ENCODE measurements around the gene SYT1.

The SYT1 gene

DNA sequence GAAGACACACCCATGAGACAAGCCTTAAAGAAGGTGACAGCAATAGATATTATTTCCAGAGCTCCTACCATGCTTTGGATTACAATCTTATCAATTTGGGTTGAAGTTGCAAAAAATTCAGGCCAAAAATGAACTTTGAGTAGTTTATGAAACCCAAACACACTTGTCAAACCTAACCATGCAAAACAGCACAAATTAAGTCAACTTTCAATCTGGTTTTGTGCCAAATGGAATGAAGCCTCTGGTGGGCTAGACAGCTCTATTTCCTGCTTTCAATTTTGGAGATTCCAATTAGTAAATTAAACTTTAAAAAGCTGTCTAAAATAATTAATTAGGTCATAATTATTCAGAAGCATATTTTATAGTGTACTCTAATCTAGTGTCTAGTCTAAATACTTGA is 203.4 kb downstream of the SYT1 start:
- no peak for ATAC-seq
- TF ChIP-seq, protein P1, sequence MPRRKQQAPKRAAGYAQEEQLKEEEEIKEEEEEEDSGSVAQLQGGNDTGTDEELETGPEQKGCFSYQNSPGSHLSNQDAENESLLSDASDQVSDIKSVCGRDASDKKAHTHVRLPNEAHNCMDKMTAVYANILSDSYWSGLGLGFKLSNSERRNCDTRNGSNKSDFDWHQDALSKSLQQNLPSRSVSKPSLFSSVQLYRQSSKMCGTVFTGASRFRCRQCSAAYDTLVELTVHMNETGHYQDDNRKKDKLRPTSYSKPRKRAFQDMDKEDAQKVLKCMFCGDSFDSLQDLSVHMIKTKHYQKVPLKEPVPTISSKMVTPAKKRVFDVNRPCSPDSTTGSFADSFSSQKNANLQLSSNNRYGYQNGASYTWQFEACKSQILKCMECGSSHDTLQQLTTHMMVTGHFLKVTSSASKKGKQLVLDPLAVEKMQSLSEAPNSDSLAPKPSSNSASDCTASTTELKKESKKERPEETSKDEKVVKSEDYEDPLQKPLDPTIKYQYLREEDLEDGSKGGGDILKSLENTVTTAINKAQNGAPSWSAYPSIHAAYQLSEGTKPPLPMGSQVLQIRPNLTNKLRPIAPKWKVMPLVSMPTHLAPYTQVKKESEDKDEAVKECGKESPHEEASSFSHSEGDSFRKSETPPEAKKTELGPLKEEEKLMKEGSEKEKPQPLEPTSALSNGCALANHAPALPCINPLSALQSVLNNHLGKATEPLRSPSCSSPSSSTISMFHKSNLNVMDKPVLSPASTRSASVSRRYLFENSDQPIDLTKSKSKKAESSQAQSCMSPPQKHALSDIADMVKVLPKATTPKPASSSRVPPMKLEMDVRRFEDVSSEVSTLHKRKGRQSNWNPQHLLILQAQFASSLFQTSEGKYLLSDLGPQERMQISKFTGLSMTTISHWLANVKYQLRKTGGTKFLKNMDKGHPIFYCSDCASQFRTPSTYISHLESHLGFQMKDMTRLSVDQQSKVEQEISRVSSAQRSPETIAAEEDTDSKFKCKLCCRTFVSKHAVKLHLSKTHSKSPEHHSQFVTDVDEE (CRISPR knock-in tag; IDR thresholded peaks at IDR 0.05): no peak
- no peak for TF ChIP-seq TOX (CRISPR knock-in tag; IDR thresholded peaks at IDR 0.05; ENCODE audit: borderline replicate concordance)

DNA sequence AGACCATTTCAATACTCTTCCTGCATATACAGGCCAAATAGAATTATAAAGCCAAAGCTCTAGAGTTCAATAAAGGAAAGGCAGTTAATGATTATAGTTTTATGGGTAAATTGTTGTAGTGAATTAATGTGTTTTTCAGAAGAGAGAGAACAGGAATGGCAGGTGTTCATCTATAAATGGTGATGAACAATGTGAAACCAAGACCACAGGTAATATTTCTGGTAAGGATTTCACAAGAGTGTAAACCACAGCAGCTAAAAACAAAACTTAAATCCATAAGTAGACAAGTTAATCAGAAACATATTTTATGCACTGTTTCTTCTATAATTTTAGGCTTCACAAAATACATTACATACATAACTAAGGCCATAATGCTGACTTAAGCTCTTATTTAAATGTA is 204.4 kb downstream of the SYT1 start:
- TF ChIP-seq, protein P2, sequence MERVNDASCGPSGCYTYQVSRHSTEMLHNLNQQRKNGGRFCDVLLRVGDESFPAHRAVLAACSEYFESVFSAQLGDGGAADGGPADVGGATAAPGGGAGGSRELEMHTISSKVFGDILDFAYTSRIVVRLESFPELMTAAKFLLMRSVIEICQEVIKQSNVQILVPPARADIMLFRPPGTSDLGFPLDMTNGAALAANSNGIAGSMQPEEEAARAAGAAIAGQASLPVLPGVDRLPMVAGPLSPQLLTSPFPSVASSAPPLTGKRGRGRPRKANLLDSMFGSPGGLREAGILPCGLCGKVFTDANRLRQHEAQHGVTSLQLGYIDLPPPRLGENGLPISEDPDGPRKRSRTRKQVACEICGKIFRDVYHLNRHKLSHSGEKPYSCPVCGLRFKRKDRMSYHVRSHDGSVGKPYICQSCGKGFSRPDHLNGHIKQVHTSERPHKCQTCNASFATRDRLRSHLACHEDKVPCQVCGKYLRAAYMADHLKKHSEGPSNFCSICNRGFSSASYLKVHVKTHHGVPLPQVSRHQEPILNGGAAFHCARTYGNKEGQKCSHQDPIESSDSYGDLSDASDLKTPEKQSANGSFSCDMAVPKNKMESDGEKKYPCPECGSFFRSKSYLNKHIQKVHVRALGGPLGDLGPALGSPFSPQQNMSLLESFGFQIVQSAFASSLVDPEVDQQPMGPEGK (CRISPR knock-in tag; IDR thresholded peaks at IDR 0.05; ENCODE audit: borderline replicate concordance): no peak
- no peak for TF ChIP-seq BACH2 (CRISPR knock-in tag; IDR thresholded peaks at IDR 0.05; ENCODE audit: borderline replicate concordance)
- no peak for ATAC-seq

DNA sequence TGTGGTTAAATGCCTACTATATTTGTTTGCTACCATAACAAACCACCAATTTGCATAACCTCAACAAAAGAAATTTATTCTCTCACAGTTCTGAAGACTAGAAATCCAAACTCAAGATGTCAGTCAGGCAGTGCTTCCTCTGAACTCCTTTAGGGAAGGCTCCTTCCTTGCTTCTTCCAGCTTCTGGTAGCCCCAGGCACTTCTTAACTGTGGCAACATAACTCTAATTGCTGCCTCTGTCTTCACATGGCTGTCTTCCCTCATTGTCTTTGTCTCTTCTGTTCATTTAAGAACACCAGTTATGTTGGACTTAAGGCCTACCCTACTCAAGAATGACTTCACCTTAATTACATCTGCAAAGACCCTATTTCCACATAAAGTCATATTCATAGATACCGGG is 206.9 kb downstream of the SYT1 start:
- ATAC-seq: no peak
- TF ChIP-seq OSR1 (CRISPR knock-in tag; IDR thresholded peaks at IDR 0.05) (no peak), SNAI2 (CRISPR knock-in tag; IDR thresholded peaks at IDR 0.05) (no peak), ESRRG (CRISPR knock-in tag; IDR thresholded peaks at IDR 0.05) (no peak), PPARA (CRISPR knock-in tag; IDR thresholded peaks at IDR 0.05; ENCODE audit: borderline replicate concordance) (no peak), GLIS3 (CRISPR knock-in tag; IDR thresholded peaks at IDR 0.05) (no peak), ISL1 (CRISPR knock-in tag; IDR thresholded peaks at IDR 0.05) (no peak), TCF4 (CRISPR knock-in tag; IDR thresholded peaks at IDR 0.05; ENCODE audit: borderline replicate concordance) (no peak), ZNF70 (CRISPR knock-in tag; IDR thresholded peaks at IDR 0.05) (no peak), CSDC2 (CRISPR knock-in tag; IDR thresholded peaks at IDR 0.05) (no peak), ARNTL (CRISPR knock-in tag; IDR thresholded peaks at IDR 0.05; ENCODE audit: borderline replicate concordance, low read depth) (no peak), ZC3H10 (CRISPR knock-in tag; IDR thresholded peaks at IDR 0.05) (no peak)
- TF ChIP-seq, protein P2 (CRISPR knock-in tag; IDR thresholded peaks at IDR 0.05; ENCODE audit: borderline replicate concordance): no peak
- TF ChIP-seq, protein P3, sequence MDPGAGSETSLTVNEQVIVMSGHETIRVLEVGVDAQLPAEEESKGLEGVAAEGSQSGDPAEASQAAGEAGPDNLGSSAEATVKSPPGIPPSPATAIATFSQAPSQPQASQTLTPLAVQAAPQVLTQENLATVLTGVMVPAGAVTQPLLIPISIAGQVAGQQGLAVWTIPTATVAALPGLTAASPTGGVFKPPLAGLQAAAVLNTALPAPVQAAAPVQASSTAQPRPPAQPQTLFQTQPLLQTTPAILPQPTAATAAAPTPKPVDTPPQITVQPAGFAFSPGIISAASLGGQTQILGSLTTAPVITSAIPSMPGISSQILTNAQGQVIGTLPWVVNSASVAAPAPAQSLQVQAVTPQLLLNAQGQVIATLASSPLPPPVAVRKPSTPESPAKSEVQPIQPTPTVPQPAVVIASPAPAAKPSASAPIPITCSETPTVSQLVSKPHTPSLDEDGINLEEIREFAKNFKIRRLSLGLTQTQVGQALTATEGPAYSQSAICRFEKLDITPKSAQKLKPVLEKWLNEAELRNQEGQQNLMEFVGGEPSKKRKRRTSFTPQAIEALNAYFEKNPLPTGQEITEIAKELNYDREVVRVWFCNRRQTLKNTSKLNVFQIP (CRISPR knock-in tag; IDR thresholded peaks at IDR 0.05; ENCODE audit: borderline replicate concordance, low read depth): no peak
- TF ChIP-seq, protein P1 (CRISPR knock-in tag; IDR thresholded peaks at IDR 0.05): no peak
- TF ChIP-seq, protein P4, sequence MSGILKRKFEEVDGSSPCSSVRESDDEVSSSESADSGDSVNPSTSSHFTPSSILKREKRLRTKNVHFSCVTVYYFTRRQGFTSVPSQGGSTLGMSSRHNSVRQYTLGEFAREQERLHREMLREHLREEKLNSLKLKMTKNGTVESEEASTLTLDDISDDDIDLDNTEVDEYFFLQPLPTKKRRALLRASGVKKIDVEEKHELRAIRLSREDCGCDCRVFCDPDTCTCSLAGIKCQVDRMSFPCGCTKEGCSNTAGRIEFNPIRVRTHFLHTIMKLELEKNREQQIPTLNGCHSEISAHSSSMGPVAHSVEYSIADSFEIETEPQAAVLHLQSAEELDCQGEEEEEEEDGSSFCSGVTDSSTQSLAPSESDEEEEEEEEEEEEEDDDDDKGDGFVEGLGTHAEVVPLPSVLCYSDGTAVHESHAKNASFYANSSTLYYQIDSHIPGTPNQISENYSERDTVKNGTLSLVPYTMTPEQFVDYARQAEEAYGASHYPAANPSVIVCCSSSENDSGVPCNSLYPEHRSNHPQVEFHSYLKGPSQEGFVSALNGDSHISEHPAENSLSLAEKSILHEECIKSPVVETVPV (CRISPR knock-in tag; IDR thresholded peaks at IDR 0.05): no peak

Data from SK-N-SH treated with all-trans-retinoic acid at 6 μM for 48 hours (cell line).